Prostate gland (tissue), 2 donors: ENCODE measurements around the gene TGFBR3. TPM values are rescaled to one million over a fixed set of nuclear protein-coding genes. Genes with fewer than 3 reads are reported as not detected.

Source experiments
- DNase-seq: peaks from one replicate; pipeline ENCODE4 v3.0.0-alpha.2; 2019; ENCODE audit warnings: low spot score
- H3K27ac ChIP-seq, 2 donors: fragments of 200-600 bp; sonication (generic); 2 replicates each; pipeline ENCODE4 v1.5.1; 2017 to 2019
- H3K27me3 ChIP-seq: fragments of 200-600 bp; sonication (generic); replicated peaks from 2 replicates; pipeline ENCODE4 v1.5.1; 2019; ENCODE audit not compliant: insufficient read depth
- H3K36me3 ChIP-seq, 2 donors: fragments of 200-600 bp; sonication (generic); 1 replicate in 1 of 2; 2 replicates in 1 of 2; pipeline versions ENCODE4 v1.5.1 to v1.8.1; 2017 to 2019
- H3K4me1 ChIP-seq: fragments of 200-600 bp; sonication (generic); replicated peaks from 2 replicates; pipeline ENCODE4 v1.5.1; 2019
- H3K4me3 ChIP-seq, 2 donors: fragments of 200-600 bp; sonication (generic); 2 replicates each; pipeline ENCODE4 v1.5.1; 2017 to 2019
- H3K9me3 ChIP-seq: fragments of 200-600 bp; sonication (generic); 2 replicates; pipeline ENCODE4 v1.5.1; 2017
- POLR2A ChIP-seq: fragments of 450-650 bp; IDR thresholded peaks from one replicate; pipeline ENCODE4 v1.6.1; 2016; ENCODE audit warnings: antibody characterized with exemption, mild to moderate bottlenecking
- POLR2AphosphoS5 ChIP-seq: sonication (generic); formaldehyde crosslinking; IDR thresholded peaks from one replicate; pipeline ENCODE4 v1.6.1; 2017; ENCODE audit warnings: antibody characterized with exemption
- WGBS: methylation state at CpG from one replicate; pipeline ENCODE4 v1.1.5; 2018; 5-methylcytosine and 5-hydroxymethylcytosine counted together
- intact Hi-C: fragments of 100-400 bp; cut with DNase I; formaldehyde crosslinking; loops from one replicate; pipeline ENCODE4 v1.14.2; 2022
- total RNA-seq, 2 donors: library from RNA; depleted of rRNA; stranded (reverse); fragments of >200 nt; gene quantifications; one replicate each; pipeline ENCODE4 v1.1.0, GENCODE V29; 2016
- TF ChIP-seq, protein P1 (sequence below), 4 experiments: fragments of 200-600 bp in 2 of 4; fragments of 450-650 bp in 2 of 4; sonication (generic) in 2 of 4; IDR thresholded peaks; 1 replicate in 3 of 4; 2 replicates in 1 of 4; pipeline ENCODE4 v1.5.1; 2016 to 2019; ENCODE audit warnings: antibody characterized with exemption in 4 of 4, mild to moderate bottlenecking in 2 of 4, moderate library complexity in 2 of 4

Gene TGFBR3
- total RNA-seq, 2 donors from 2014 or later: 26.4 to 51.7 TPM

DNA sequence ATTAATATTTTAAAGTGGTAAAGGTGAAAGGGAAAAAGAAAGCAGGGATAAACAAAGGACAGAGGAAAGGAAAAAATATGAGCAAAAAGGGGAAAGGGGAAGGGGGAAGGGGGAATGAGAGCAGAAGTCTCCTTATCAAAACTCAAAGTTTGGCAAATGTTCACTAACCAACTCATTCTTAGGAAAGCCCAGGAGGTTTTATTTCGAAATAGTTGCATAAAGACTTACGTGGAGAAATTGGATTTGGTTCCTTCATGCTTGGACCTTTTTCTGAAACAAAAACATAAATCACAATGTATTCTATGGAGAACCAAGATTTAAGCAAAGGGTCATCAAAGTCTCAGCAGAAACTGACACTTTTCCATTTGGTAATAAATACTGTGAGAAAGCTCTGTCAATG is 188.1 kb downstream of the TGFBR3 start:
- Histone ChIP-seq H3K4me1 (no peaks in the 10 kb centered on the region), H3K9me3 (no peaks in the 10 kb centered on the region), H3K27me3 (no peaks in the 10 kb centered on the region), H3K36me3 (no peaks in the 10 kb centered on the region), H3K27ac (no peak overlapping the region), H3K4me3 (no peak overlapping the region)
- TF ChIP-seq, protein P1, sequence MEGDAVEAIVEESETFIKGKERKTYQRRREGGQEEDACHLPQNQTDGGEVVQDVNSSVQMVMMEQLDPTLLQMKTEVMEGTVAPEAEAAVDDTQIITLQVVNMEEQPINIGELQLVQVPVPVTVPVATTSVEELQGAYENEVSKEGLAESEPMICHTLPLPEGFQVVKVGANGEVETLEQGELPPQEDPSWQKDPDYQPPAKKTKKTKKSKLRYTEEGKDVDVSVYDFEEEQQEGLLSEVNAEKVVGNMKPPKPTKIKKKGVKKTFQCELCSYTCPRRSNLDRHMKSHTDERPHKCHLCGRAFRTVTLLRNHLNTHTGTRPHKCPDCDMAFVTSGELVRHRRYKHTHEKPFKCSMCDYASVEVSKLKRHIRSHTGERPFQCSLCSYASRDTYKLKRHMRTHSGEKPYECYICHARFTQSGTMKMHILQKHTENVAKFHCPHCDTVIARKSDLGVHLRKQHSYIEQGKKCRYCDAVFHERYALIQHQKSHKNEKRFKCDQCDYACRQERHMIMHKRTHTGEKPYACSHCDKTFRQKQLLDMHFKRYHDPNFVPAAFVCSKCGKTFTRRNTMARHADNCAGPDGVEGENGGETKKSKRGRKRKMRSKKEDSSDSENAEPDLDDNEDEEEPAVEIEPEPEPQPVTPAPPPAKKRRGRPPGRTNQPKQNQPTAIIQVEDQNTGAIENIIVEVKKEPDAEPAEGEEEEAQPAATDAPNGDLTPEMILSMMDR (IDR thresholded peaks at IDR 0.05): no peak
- no peak for TF ChIP-seq POLR2A
- no peak for TF ChIP-seq POLR2AphosphoS5
- intact Hi-C loops: no loop called here
- DNase-seq: no peak
- 45% methylated on average over 2 of the region's 2 CpGs for WGBS

DNA sequence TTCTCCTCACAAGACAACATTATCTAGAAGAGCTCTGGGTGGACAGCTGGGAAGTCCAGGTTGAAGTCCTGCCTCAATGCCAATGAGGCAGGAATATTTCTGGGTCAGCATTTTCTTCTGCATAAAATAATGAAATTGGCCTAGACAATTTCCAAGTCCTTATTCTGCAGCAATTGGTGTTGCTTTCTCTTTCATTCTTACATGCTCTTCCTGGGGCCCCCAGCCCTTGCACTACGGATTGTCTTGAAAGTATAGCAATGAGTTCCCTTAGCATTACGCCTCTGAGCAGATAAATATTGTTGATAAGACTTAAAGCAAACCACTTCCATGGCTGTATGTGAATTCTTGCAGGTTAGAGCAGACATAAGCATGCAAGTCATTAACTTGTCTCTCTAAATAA is 188.5 kb downstream of the TGFBR3 start:
- intact Hi-C loops: no loop called here
- Histone ChIP-seq H3K9me3 (no peaks in the 10 kb centered on the region), H3K4me1 (no peaks in the 10 kb centered on the region), H3K27ac (no peak overlapping the region), H3K36me3 (no peaks in the 10 kb centered on the region), H3K27me3 (no peaks in the 10 kb centered on the region), H3K4me3 (no peak overlapping the region)
- DNase-seq: no peak
- no peak for TF ChIP-seq POLR2AphosphoS5
- TF ChIP-seq, protein P1 (IDR thresholded peaks at IDR 0.05): no peak
- no peak for TF ChIP-seq POLR2A
- WGBS: 48% methylated on average over 2 of the region's 2 CpGs

DNA sequence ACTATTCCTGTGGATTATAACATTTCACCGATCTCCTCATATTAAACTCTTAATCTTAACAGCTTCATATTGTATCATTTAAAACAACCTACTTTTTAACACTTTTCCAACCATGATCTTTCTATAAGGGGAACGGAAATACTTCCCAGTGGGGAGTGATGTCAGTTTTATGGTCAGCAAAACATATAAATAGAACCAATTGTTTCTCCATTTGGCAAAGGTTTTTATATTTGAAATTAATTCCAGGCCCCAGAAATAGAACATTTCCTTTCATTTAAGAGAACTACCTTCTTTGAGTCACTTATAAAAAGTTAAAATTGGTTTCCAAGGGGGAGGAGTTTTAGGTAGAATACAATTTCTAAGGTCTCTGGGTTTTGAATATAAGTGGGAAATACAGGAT is 189.6 kb downstream of the TGFBR3 start:
- DNase-seq: no peak
- Histone ChIP-seq H3K27ac (no peak overlapping the region), H3K9me3 (no peaks in the 10 kb centered on the region), H3K36me3 (no peaks in the 10 kb centered on the region), H3K27me3 (no peaks in the 10 kb centered on the region), H3K4me3 (no peak overlapping the region), H3K4me1 (no peaks in the 10 kb centered on the region)
- 71% methylated on average over 2 of the region's 2 CpGs for WGBS
- TF ChIP-seq POLR2AphosphoS5 (no peak), POLR2A (no peak)
- TF ChIP-seq, protein P1 (IDR thresholded peaks at IDR 0.05): no peak
- intact Hi-C loops: no loop called here

DNA sequence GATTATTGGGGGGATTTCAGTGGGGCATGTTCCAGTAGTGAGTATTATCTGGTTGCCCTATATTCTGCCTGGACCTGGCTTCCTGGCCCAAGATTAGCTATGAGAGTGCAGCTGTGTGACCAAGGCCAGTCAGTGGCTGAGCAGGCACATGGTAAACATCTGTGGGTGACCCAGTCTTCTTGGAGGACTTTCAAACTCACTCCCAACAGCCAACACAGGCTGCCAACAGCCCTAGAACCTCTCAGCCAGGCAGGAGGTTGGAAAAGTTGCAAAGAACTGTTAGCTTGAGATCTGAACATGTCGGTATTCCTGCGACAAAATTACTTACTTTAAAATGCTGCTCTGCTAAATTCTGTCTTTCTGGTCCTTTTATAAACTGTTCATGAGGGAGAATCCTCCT is 192.4 kb downstream of the TGFBR3 start:
- 78% methylated on average over 2 of the region's 2 CpGs for WGBS
- TF ChIP-seq, protein P1 (IDR thresholded peaks at IDR 0.05): no peak
- TF ChIP-seq POLR2A: no peak
- TF ChIP-seq POLR2AphosphoS5: no peak
- intact Hi-C loops: no loop called here
- Histone ChIP-seq H3K36me3 (no peaks in the 10 kb centered on the region), H3K4me3 (no peak overlapping the region), H3K4me1 (no peaks in the 10 kb centered on the region), H3K9me3 (no peaks in the 10 kb centered on the region), H3K27ac (no peak overlapping the region), H3K27me3 (no peaks in the 10 kb centered on the region)
- DNase-seq: no peak

DNA sequence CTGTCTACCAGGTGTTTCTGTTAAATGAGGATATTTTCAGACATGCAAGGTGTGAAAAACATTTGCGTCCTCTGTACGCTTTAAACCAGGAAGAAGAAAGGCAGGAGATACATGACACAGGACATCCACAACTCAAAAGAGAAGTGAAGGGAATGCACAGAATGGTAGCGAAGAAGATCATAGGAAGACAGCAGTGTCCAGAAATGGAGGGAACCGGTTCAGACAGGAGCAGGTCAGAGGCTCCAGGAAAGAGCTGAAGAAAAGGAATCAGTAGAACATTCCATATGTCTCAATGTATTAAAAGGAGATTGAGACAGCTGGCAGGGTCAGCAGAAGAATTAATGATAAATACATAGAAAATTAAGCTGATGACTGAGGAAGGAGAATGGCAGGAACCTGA is 194.4 kb downstream of the TGFBR3 start:
- Histone ChIP-seq H3K27ac (no peak overlapping the region), H3K9me3 (no peaks in the 10 kb centered on the region), H3K27me3 (no peaks in the 10 kb centered on the region), H3K4me1 (no peaks in the 10 kb centered on the region), H3K4me3 (no peak overlapping the region), H3K36me3 (no peaks in the 10 kb centered on the region)
- intact Hi-C loops: no loop called here
- TF ChIP-seq POLR2A (no peak), POLR2AphosphoS5 (no peak)
- TF ChIP-seq, protein P1 (IDR thresholded peaks at IDR 0.05): no peak
- WGBS: 95% methylated on average over 4 of the region's 4 CpGs
- no peak for DNase-seq
